Measurements from ENCODE around the gene CLDN1. TPM values are rescaled to one million over a fixed set of nuclear protein-coding genes. Genes with fewer than 3 reads are reported as not detected.

CLDN1 gene, protein sequence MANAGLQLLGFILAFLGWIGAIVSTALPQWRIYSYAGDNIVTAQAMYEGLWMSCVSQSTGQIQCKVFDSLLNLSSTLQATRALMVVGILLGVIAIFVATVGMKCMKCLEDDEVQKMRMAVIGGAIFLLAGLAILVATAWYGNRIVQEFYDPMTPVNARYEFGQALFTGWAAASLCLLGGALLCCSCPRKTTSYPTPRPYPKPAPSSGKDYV
- not detected for polyA plus RNA-seq

DNA sequence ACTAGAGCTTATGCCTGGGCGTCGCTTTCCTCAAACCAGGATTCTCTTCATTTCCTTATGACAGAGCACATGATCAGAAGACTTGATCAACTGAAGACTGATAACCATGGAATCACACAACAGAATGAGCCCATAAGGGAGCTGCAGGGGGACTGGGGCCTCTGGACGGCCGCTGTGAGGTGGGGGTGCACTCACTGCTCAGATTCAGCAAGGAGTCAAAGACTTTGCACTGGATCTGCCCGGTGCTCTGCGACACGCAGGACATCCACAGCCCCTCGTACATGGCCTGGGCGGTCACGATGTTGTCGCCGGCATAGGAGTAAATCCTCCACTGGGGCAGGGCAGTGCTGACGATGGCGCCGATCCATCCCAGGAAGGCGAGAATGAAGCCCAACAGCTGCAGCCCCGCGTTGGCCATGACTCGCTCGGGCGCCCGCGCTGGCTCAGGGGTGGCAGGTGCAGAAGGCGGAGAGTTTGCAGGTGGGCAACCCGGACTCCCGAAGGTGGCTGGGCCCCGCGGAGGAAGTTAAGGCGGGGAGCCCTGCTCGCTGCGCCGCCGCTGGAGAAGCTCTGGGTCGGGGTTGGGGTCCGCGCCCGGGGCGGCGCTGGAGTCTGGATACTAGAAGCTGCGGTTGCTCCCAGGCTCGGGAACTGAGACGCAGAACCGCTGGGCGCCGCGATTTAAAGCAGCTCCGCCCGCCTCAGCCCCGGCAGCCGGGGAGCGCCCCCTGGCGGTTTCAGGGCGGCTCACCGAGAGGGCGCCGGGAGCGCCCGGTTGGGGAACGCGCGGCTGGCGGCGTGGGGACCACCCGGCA lies at the start of gene CLDN1:
Gene CLDN1 (minus strand): TSS at position 658 of the 815 bp plus-strand sequence. CDS start 240 bp downstream, at position 418.
- H3K27ac Mint-ChIP-seq = peak within 1 kb of the TSS in 1 of 3 donors; percentile 12
- peak within 1 kb of the TSS in 3 of 4 donors; percentile 31 to 82 (median 67) for H3K4me3 Mint-ChIP-seq
- H3K9me3 Mint-ChIP-seq = no peaks in the 10 kb centered on the region
- H3K36me3 Mint-ChIP-seq = no peaks in the 10 kb centered on the region
- peaks cover 21% of the 10 kb centered on the region for H3K27me3 Mint-ChIP-seq
- peaks cover 7 to 14% (median 8%) of the 10 kb centered on the region in 3 donors for H3K4me1 Mint-ChIP-seq

- Mint-ChIP-seq H3K36me3 (peaks cover 2% of the 10 kb centered on the region), H3K27me3 (peaks cover 3% of the 10 kb centered on the region), H3K27ac (no peak overlapping the region), H3K4me3 (no peak overlapping the region), H3K4me1 (no peaks in the 10 kb centered on the region), H3K9me3 (no peaks in the 10 kb centered on the region)
These were observed 48.9 kb upstream of the CLDN1 start for GRCh38 chr3:190371152-190371551.

DNA sequence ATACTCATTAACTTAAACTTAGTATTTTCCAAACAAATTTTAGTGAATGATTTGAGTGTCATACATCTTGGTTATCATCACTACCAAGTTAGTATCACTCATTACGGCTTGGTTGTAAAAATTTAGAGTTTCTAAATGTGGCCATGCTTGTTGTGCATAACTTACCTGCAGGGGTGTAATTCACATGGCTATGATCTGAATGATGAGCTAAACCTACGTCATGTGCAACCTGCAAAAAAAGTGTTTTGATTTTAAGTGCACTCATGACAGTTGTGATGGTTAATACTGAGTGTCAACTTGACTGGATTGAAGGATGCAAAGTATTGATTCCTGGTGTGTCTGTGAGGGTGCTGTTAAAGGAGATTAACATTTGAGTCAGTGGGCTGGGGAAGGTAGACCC lies 48.1 kb upstream of the CLDN1 start:
- peaks cover 2% of the 10 kb centered on the region for H3K36me3 Mint-ChIP-seq
- H3K9me3 Mint-ChIP-seq = no peaks in the 10 kb centered on the region
- no peak overlapping the region for H3K4me3 Mint-ChIP-seq
- no peaks in the 10 kb centered on the region for H3K4me1 Mint-ChIP-seq
- no peaks in the 10 kb centered on the region for H3K27me3 Mint-ChIP-seq
- no peak overlapping the region for H3K27ac Mint-ChIP-seq

DNA sequence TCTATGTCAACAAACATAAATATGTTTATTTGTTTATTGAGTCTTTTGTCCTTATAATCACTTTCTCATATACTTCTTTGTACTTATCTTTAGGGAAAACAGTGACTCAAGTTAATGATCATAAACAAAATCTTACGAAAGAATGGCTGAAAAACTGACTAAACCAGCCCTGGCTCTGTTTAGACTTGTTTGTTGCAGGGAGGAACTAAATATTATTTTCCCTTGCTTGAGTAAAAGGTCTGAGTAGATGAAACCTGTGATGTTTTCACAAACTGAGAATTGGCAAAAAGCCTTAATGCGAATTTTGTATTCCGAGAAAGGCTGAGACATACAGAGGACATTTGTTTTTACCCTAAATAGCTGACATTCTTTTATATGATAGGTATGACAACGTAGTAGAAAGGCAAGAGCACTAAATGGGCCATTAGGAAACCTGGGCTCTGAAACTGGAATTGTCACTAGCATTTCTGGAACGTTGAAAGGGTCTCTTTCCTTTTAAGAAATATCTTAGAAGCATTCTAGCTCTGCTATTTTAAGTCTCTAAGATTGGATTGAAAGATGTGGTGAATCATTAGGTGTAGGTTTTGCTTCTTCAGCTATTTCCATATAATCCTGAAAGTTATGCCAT lies 47.5 kb upstream of the CLDN1 start:
- Mint-ChIP-seq H3K27ac (no peak overlapping the region), H3K4me3 (no peak overlapping the region), H3K4me1 (no peaks in the 10 kb centered on the region), H3K36me3 (peaks cover 2% of the 10 kb centered on the region), H3K9me3 (no peaks in the 10 kb centered on the region), H3K27me3 (no peaks in the 10 kb centered on the region)

DNA sequence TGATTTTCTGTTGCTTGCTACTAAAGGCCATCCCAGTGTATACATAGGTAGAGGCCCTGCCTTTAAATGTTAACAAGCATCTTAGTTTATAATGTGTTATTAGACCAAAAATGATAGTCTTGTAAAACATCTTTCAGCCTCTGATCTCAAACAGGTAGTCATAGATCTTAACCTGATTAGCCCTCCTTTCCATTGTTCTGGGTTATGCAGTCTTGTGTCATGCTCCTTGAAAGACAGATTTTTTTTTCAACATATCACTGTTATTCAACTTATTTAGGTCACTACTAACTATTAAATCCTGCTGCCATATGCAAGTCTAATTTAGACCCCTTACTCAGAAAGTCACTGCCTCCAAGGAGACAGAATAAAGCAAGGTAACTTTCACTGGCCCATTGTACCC lies 46.6 kb upstream of the CLDN1 start:
- Mint-ChIP-seq H3K9me3 (no peaks in the 10 kb centered on the region), H3K27me3 (no peaks in the 10 kb centered on the region), H3K4me3 (no peak overlapping the region), H3K27ac (no peak overlapping the region), H3K4me1 (no peaks in the 10 kb centered on the region), H3K36me3 (peaks cover 2% of the 10 kb centered on the region)

DNA sequence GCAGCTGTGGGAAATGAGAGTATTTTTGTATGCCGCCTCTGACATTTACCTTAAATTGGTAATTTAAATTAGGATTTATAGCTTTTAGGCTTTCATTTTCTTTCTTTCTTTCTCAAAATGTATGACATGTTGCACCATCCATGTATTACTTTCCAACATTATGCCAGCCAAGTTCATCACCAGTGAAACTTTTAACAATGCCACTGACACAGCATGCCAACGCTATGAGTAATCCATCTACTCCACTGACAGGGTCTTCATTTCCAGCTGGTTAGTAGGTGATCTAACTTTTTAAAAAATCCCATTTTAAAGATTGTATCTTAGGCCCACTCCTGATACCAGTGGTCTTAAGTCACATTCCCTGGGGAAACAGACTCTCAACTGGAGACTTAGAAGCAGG lies 43.9 kb upstream of the CLDN1 start:
- no peak overlapping the region for H3K27ac Mint-ChIP-seq
- H3K4me1 Mint-ChIP-seq = no peaks in the 10 kb centered on the region
- no peak overlapping the region for H3K4me3 Mint-ChIP-seq
- H3K36me3 Mint-ChIP-seq = peaks cover 2% of the 10 kb centered on the region
- no peaks in the 10 kb centered on the region for H3K27me3 Mint-ChIP-seq
- H3K9me3 Mint-ChIP-seq = no peaks in the 10 kb centered on the region

GRCh38 chr3:190362258-190362657 lies 40.0 kb upstream of the CLDN1 start:
- H3K27me3 Mint-ChIP-seq = no peaks in the 10 kb centered on the region
- no peaks in the 10 kb centered on the region for H3K9me3 Mint-ChIP-seq
- H3K4me1 Mint-ChIP-seq = no peaks in the 10 kb centered on the region
- no peak overlapping the region for H3K27ac Mint-ChIP-seq
- no peaks in the 10 kb centered on the region for H3K36me3 Mint-ChIP-seq
- H3K4me3 Mint-ChIP-seq = no peak overlapping the region

DNA sequence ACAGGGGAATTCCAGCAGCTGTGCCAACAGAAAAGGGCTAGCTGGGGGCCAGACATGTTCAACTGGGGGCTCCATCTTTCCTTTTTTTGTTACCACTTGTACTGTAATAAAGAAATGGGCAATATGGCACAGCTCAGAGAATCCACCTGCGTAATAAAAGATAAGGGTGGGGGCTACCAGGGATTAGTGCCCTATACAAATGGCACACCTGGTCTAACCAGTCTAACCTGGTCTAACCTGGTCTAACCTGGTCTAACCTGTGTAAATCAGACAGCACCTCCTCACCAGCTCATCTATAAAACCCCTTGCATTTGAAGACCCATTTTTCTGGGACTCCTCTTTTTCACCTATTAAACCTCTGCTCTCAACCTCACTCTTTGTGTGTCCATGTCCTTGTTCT lies 39.5 kb upstream of the CLDN1 start:
- no peaks in the 10 kb centered on the region for H3K4me1 Mint-ChIP-seq
- no peaks in the 10 kb centered on the region for H3K9me3 Mint-ChIP-seq
- no peaks in the 10 kb centered on the region for H3K27me3 Mint-ChIP-seq
- no peak overlapping the region for H3K4me3 Mint-ChIP-seq
- H3K36me3 Mint-ChIP-seq = no peaks in the 10 kb centered on the region
- no peak overlapping the region for H3K27ac Mint-ChIP-seq

- Mint-ChIP-seq H3K9me3 (no peaks in the 10 kb centered on the region), H3K4me3 (no peak overlapping the region), H3K4me1 (no peaks in the 10 kb centered on the region), H3K27me3 (no peaks in the 10 kb centered on the region), H3K27ac (no peak overlapping the region), H3K36me3 (no peaks in the 10 kb centered on the region)
These were observed 38.0 kb upstream of the CLDN1 start for GRCh38 chr3:190360228-190360627.

DNA sequence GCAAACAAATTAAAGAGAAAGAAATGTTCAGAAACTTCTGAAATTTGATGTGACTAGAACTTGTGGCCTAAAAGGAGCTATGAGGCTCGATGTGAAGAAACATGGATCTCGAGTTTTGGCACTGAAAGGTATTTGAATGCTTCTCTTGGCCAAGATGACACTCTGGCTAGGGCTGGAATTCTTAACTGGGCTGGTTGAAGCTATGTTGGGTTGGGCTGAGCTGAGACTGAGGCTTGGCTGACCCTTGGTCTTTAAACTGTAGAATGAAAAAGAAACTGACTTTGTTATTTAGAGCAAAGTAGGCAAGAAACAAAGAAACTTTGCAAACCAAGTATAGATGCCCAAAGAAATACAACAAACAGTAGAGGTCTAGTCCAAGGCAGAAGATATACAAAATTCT lies 37.6 kb upstream of the CLDN1 start:
- Mint-ChIP-seq H3K4me1 (no peaks in the 10 kb centered on the region), H3K27ac (no peak overlapping the region), H3K4me3 (no peak overlapping the region), H3K27me3 (no peaks in the 10 kb centered on the region), H3K9me3 (no peaks in the 10 kb centered on the region), H3K36me3 (no peaks in the 10 kb centered on the region)

DNA sequence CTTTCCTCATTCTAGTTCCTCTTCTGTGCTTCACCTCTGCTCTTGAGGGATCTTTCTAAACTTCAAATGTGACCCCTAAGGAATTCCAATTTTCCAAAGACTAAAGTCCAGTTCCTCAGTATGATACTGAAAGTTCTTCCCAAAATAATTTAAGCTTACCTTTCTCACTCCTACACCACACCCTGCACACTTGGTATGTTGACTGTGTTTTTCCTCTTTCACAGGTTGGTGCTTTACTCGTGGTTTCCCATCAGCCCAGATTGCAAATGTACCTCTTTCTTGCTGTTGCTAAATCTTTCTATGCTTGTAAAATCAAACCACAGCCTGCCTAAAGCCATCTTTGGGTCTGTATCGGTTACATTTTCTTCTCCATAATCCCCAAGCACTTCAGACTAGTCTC lies 35.2 kb upstream of the CLDN1 start:
- Mint-ChIP-seq H3K9me3 (no peaks in the 10 kb centered on the region), H3K36me3 (no peaks in the 10 kb centered on the region), H3K27me3 (no peaks in the 10 kb centered on the region), H3K4me1 (no peaks in the 10 kb centered on the region), H3K4me3 (peak overlapping the region in 1 of 4 donors; percentile 24), H3K27ac (no peak overlapping the region)

- no peaks in the 10 kb centered on the region for H3K4me1 Mint-ChIP-seq
- no peak overlapping the region for H3K27ac Mint-ChIP-seq
- H3K27me3 Mint-ChIP-seq = no peaks in the 10 kb centered on the region
- no peak overlapping the region for H3K4me3 Mint-ChIP-seq
- no peaks in the 10 kb centered on the region for H3K36me3 Mint-ChIP-seq
- no peaks in the 10 kb centered on the region for H3K9me3 Mint-ChIP-seq
These were observed 34.0 kb upstream of the CLDN1 start for GRCh38 chr3:190356246-190356645.

DNA sequence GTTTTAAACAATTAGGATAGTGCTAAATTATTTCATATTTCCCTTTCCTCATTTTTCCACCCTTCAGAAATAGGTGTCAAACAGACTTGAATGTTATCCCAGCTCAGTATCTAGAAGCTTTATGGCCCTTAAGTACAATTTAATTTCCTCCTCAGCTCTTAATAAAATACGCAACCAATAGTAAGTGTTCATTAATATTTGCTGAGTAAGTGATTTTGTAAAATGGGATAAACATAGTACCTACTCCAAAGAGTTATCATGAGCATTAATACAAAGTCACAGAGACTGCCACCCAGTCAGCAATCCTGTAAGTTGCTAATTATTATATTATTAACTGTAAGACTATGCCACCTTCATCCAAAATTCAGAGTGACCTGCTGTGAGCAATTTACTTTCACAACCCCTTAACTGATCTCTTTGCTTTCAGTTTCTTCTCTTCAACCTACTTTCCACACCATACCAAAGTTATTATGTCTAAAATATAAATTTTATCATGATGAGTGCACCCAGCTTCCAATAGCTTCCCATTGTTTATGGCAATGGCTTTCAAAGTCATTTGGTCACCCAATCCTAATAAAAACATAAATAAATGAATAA lies 30.7 kb upstream of the CLDN1 start:
- no peaks in the 10 kb centered on the region for H3K36me3 Mint-ChIP-seq
- H3K9me3 Mint-ChIP-seq = no peaks in the 10 kb centered on the region
- H3K27me3 Mint-ChIP-seq = peaks cover 3% of the 10 kb centered on the region
- no peaks in the 10 kb centered on the region for H3K4me1 Mint-ChIP-seq
- no peak overlapping the region for H3K27ac Mint-ChIP-seq
- H3K4me3 Mint-ChIP-seq = no peak overlapping the region

DNA sequence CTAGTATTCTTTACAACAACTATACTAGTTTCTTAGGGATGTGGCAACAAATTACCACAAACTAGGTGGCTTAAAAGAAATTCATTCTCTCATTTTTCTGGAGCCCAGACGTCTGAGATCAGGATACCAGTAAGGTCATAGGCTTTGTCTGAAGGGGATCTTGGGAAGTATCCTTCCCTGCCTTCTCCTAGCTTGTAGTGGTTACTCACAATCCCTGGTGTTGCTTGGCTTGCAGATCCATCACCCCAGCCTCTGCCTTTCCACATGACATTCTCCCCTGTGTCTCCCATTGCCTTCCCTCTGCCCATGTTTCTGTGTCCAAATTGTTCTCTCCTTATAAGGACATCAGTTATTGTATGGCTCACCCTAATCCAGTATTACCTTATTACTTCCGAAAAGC lies 24.3 kb upstream of the CLDN1 start:
- Mint-ChIP-seq H3K27me3 (peaks cover 6% of the 10 kb centered on the region), H3K9me3 (peaks cover 0 to 4% (median 0%) of the 10 kb centered on the region in 3 donors), H3K36me3 (no peaks in the 10 kb centered on the region), H3K4me1 (no peaks in the 10 kb centered on the region), H3K4me3 (no peak overlapping the region), H3K27ac (no peak overlapping the region)

GRCh38 chr3:190345878-190346277 lies 23.6 kb upstream of the CLDN1 start:
- peaks cover 0 to 4% (median 0%) of the 10 kb centered on the region in 3 donors for H3K9me3 Mint-ChIP-seq

More at GRCh38 chr3:190345878-190346277, 23.6 kb upstream of the CLDN1 start:
- Mint-ChIP-seq H3K4me3 (no peak overlapping the region), H3K4me1 (no peaks in the 10 kb centered on the region), H3K27me3 (peaks cover 4% of the 10 kb centered on the region), H3K27ac (no peak overlapping the region), H3K36me3 (no peaks in the 10 kb centered on the region)
